LNCaP clone FGC (cell line): ENCODE measurements around the gene SPATA31C1.

Experiments
- DNase-seq: peaks from one replicate; pipeline ENCODE4 v3.0.0-alpha.2; 2011; ENCODE audit warnings: low read depth
- H3K4me3 ChIP-seq: 2 replicates; pipeline ENCODE4 v1.5.1; 2011; ENCODE audit warnings: mild to moderate bottlenecking, low read depth, low read length, control low read depth
- TF ChIP-seq, protein P1 (sequence below): IDR thresholded peaks from 2 replicates; pipeline ENCODE4 v1.5.1; 2012; ENCODE audit warnings: mild to moderate bottlenecking; ENCODE audit not compliant: control insufficient read depth, insufficient read depth; ENCODE audit errors: extremely low read depth

The SPATA31C1 gene

DNA sequence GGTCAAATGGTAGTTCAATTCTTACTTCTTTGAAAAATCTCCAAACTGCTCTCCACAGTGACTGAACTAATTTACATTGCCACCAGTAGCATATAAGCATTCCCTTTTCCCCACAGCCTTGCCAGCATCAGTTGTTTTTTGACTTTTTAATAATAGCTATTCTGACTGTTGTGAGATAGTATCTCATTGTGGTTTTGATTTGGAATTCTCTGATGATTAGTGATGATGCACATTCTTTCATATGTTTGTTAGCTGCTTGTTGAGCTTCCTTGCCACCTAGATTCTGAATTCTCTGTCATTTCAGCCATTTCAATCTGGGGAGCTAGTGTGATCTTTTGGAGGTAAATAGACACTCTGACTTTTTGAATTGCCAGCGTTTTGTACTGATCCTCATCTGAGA lies 32.5 kb downstream of the SPATA31C1 start:
- TF ChIP-seq, protein P1, sequence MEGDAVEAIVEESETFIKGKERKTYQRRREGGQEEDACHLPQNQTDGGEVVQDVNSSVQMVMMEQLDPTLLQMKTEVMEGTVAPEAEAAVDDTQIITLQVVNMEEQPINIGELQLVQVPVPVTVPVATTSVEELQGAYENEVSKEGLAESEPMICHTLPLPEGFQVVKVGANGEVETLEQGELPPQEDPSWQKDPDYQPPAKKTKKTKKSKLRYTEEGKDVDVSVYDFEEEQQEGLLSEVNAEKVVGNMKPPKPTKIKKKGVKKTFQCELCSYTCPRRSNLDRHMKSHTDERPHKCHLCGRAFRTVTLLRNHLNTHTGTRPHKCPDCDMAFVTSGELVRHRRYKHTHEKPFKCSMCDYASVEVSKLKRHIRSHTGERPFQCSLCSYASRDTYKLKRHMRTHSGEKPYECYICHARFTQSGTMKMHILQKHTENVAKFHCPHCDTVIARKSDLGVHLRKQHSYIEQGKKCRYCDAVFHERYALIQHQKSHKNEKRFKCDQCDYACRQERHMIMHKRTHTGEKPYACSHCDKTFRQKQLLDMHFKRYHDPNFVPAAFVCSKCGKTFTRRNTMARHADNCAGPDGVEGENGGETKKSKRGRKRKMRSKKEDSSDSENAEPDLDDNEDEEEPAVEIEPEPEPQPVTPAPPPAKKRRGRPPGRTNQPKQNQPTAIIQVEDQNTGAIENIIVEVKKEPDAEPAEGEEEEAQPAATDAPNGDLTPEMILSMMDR, result no peak
- H3K4me3 ChIP-seq, result no peak overlapping the region
- DNase-seq, result no peak

DNA sequence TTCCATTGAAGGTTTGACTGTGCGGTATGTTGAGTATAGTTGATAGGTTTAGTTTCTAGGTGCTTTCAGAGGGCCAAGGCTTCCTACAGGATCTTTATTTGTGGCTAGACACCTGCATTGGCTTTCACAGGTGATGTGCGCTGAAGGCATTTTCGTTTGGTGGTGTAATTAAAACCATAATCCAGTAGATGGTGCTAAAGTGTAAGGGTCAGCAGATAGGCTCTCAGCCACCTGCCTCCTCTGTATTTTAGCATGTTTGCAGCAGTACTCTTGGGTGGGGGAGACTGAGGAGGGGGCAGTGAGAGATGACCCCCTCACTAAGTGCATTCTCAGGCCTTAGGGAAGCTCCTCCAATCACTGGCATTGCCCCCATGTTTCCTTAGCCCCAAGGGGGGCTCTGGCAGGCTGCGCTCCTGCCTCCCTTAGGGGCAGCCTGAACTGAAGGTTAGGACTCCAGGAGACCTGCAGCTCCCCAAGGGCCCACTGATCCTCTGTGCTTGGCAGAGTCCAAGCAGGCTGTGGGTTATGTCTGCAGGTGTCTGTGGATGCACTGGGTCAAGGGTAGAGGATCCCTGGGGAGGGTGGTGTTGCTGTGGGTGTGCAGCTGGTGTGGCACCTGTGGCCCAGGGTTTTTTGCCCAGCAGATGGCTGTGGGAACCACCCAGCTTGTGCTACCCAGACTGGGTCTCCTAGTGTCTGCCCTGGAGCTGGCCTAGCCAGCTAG lies 33.2 kb downstream of the SPATA31C1 start:
- TF ChIP-seq, protein P1, result peak; percentile 85

DNA sequence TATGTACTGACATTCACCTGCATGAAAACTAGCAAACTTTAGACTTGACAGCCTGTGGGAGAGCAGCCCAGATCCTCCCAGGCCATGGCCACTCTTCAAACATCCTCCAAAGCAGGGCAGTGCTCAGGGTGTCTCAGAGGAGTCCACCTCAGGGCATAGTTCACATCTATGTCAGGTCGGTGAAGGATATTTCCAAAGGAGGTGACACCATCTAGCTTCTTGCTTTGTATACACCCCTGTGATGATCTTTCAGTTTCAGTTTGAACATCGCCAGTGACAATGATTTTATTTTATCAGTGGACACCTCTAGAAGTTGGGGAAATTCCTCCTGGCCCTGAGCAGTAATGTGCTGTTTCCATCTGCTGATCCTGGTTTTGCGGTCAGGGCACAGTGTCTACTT lies 36.5 kb downstream of the SPATA31C1 start:
- DNase-seq, result no peak
- H3K4me3 ChIP-seq, result no peak overlapping the region
- TF ChIP-seq, protein P1, result no peak

More for the DNA sequence above, 33.2 kb downstream of the SPATA31C1 start:
- no peak overlapping the region for H3K4me3 ChIP-seq
- no peak for DNase-seq

DNA sequence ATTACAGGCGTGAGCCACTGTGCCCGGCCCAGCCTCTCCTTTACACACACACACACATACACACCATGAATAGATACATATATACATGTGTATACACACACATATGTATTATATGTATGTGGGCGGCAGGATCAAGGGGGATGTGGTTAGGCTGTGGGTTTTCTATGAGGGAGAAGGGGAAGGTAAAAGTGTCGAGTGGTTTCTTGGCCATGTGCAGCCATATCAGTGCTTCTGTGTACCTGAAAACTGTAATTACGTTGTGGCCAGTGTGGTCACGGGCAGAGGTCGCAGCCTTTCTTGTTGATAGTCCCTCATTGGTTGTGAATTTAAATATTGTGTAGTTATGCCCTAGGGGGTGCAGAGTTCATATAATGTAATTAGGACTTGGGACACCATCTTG lies 40.1 kb downstream of the SPATA31C1 start:
- TF ChIP-seq, protein P1, result no peak
- no peak for DNase-seq
- no peak overlapping the region for H3K4me3 ChIP-seq

DNA sequence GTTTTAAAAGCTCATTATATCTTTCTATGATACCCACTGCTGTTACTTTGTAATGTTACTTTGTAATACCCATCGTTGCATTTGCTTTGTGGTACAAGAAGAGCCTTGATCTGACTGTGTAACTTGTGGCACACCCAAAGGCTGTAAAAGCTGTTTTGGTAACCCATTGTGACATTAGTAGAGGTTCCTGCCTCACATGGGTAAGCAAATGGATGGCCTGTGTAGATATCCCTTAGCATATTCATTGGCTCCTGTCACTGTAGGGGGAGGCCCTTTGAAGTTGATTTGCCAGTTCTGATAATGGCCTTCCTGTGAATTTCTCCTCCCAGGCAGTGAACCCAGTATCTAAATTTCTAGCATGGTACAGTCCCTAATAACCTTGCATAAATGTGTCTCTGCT lies 40.8 kb downstream of the SPATA31C1 start:
- H3K4me3 ChIP-seq, result no peak overlapping the region
- TF ChIP-seq, protein P1, result no peak
- no peak for DNase-seq

DNA sequence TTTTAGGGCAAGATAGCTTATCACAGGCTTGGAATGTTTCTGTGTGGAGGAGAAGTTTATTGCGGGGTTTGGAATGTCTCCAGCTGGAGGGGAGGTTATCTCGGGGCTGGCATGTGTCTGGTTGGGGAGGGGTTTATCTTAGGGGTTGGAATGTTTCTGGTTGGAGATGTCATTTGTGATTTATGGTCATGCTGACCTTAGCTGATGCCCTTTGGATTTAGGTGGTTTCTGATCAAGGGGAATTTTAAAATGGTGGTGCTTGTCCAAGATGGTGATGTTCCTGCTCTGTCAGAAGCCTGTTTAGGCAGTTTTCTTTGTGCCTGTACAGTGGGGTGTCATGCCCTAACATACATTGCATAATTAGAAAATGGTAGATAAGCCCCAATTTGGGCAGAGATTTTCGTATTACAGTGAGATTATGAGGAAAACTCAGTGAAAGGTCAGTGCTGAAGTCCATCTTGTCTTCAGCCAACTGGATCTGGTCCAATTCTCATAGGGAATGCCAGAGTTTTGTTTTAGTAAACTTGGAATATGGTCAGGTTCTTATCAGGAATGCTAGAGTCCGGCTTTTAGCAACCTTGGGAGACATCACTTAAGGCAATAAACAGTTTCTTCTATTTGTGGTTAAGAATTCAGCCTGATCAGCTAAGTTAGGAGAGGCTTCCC lies 42.3 kb downstream of the SPATA31C1 start:
- DNase-seq, result no peak
- TF ChIP-seq, protein P1, result no peak
- H3K4me3 ChIP-seq, result no peak overlapping the region
